Naive thymus-derived CD4-positive, alpha-beta T cell (primary cell): ENCODE measurements around the gene KAZN. TPM values are rescaled to one million over a fixed set of nuclear protein-coding genes. Genes with fewer than 3 reads are reported as not detected.

Experiments used
- ATAC-seq: fragments of 150-1000 bp; cut with Tn5 transposase; 2 replicates; pipeline ENCODE4 v1.10.0; 2021; ENCODE audit warnings: mild to moderate bottlenecking, moderate library complexity
- CTCF ChIA-PET: fragments of 350-600 bp; sonication (Branson Sonifier 250); formaldehyde crosslinking; loops from one replicate; lab custom pipeline; 2021; ENCODE audit warnings: antibody characterized with exemption; lab: Charles Lee
- POLR2A ChIA-PET: fragments of 350-600 bp; sonication (Branson Sonifier 250); formaldehyde crosslinking; loops from one replicate; lab custom pipeline; 2021; ENCODE audit warnings: antibody characterized with exemption, inconsistent platforms; lab: Charles Lee
- DNase-seq, 9 donors: peaks; one replicate each; pipeline versions ENCODE4 v3.0.0 to v3.0.0-alpha.2; 2020 to 2022; ENCODE audit warnings: mixed read lengths in 1 of 9
- H3K27ac ChIP-seq: one replicate; pipeline ENCODE4 v1.7.0; 2013; ENCODE audit warnings: mild to moderate bottlenecking, low read depth, low read length, moderate library complexity
- H3K27me3 ChIP-seq, 2 donors: one replicate each; pipeline ENCODE4 v1.7.0; 2013; ENCODE audit warnings: low read length in 2 of 2, mild to moderate bottlenecking in 2 of 2, moderate library complexity in 2 of 2; ENCODE audit not compliant: control insufficient read depth in 2 of 2, insufficient read depth in 2 of 2
- H3K36me3 ChIP-seq, 3 experiments: 1 replicate in 2 of 3; 2 replicates in 1 of 3; pipeline ENCODE4 v1.7.0; 2013; ENCODE audit warnings: low read length in 3 of 3, mild to moderate bottlenecking in 3 of 3, moderate library complexity in 1 of 3; ENCODE audit not compliant: insufficient read depth in 3 of 3, control insufficient read depth in 2 of 3
- H3K4me1 ChIP-seq, 2 donors: one replicate each; pipeline ENCODE4 v1.7.0; 2013; ENCODE audit warnings: low read length in 2 of 2, mild to moderate bottlenecking in 2 of 2, moderate library complexity in 1 of 2; ENCODE audit not compliant: control insufficient read depth in 2 of 2, insufficient read depth in 2 of 2
- H3K4me3 ChIP-seq: 2 replicates; pipeline ENCODE4 v1.7.0; 2013; ENCODE audit warnings: mild to moderate bottlenecking, low read length
- H3K9me3 ChIP-seq, 3 experiments: 1 replicate in 2 of 3; 2 replicates in 1 of 3; pipeline ENCODE4 v1.7.0; 2013; ENCODE audit warnings: low read length in 3 of 3; ENCODE audit not compliant: control insufficient read depth in 2 of 3
- H3K27ac Mint-ChIP-seq, 9 donors: one replicate each; pipeline ENCODE4 v1.8.0; 2020 to 2022; ENCODE audit warnings: mixed read lengths in 9 of 9, mild to moderate bottlenecking in 8 of 9, moderate library complexity in 5 of 9, inconsistent platforms in 2 of 9
- H3K27me3 Mint-ChIP-seq, 5 donors: one replicate each; pipeline ENCODE4 v1.8.0; 2021 to 2022; ENCODE audit warnings: mixed read lengths in 5 of 5, mild to moderate bottlenecking in 1 of 5
- H3K36me3 Mint-ChIP-seq, 5 donors: one replicate each; pipeline ENCODE4 v1.8.0; 2020 to 2022; ENCODE audit warnings: mixed read lengths in 5 of 5, mild to moderate bottlenecking in 3 of 5, inconsistent platforms in 1 of 5
- H3K4me1 Mint-ChIP-seq, 7 donors: one replicate each; pipeline ENCODE4 v1.8.0; 2020 to 2022; ENCODE audit warnings: mixed read lengths in 7 of 7, mild to moderate bottlenecking in 3 of 7, inconsistent platforms in 1 of 7
- H3K4me3 Mint-ChIP-seq, 10 donors: one replicate each; pipeline ENCODE4 v1.8.0; 2020 to 2022; ENCODE audit warnings: mild to moderate bottlenecking in 10 of 10, mixed read lengths in 10 of 10, moderate library complexity in 6 of 10, inconsistent platforms in 2 of 10
- H3K9me3 Mint-ChIP-seq, 11 donors: one replicate each; pipeline ENCODE4 v1.8.0; 2020 to 2022; ENCODE audit warnings: mixed read lengths in 11 of 11, mild to moderate bottlenecking in 4 of 11, inconsistent platforms in 1 of 11, moderate library complexity in 1 of 11
- intact Hi-C, 2 donors: fragments of 100-400 bp; cut with micrococcal nuclease; formaldehyde crosslinking; loops; one replicate each; pipeline ENCODE4 v1.15.1; 2023
- polyA plus RNA-seq, 2 donors: library from polyadenylated mRNA; unstranded; fragments of 300-500 nt; fragmentation: Illumina TruSeq; gene quantifications; one replicate each; pipeline ENCODE4 v1.2.3, GENCODE V29; 2021
- total RNA-seq, 6 experiments: library from RNA in 5 of 6; stranded (reverse) in 5 of 6; gene quantifications; 1 replicate in 5 of 6; 2 replicates in 1 of 6; pipeline ENCODE4 v1.2.3 and lab custom pipeline; 2021 to 2026

Gene KAZN
- total and polyA plus RNA-seq, 7 experiments from 2014 or later, result 0.08 to 0.87 (median 0.30) TPM

DNA sequence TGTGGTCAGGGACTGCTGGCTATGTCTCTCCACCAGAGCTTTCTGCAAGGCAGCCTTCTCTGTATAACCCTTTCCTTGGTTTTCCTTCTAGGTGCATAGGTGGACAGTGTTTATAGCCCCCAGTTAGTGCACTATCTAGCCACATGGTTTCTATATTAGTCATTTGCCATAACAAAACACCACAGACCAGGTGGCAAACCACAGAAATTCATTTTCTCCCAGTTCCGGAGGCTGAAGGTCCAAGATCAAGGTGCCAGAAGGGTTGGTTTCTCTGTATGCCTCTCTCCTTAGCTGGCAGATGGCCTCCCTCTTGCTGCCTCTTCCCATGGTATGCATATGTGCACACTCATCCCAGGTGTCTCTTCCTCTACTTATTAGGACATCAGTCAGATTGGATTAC lies 106.4 kb downstream of the KAZN start:
- Mint-ChIP-seq H3K4me1 (no peaks in the 10 kb centered on the region), H3K4me3 (no peak overlapping the region), H3K27ac (no peak overlapping the region), H3K9me3 (peaks cover 3 to 40% (median 10%) of the 10 kb centered on the region in 11 donors), H3K36me3 (peaks cover 0 to 6% (median 1%) of the 10 kb centered on the region in 5 donors), H3K27me3 (peaks cover 0 to 37% (median 11%) of the 10 kb centered on the region in 5 donors)
- DNase-seq (no peak), ATAC-seq (no peak)
- ChIA-PET CTCF (no interaction called here), POLR2A (no interaction called here)
- Histone ChIP-seq H3K27me3 (no peaks in the 10 kb centered on the region), H3K4me1 (no peaks in the 10 kb centered on the region), H3K4me3 (no peak overlapping the region), H3K9me3 (peaks cover 0 to 7% (median 0%) of the 10 kb centered on the region in 3 experiments), H3K36me3 (no peaks in the 10 kb centered on the region), H3K27ac (no peak overlapping the region)
- intact Hi-C loops, result no loop called here

DNA sequence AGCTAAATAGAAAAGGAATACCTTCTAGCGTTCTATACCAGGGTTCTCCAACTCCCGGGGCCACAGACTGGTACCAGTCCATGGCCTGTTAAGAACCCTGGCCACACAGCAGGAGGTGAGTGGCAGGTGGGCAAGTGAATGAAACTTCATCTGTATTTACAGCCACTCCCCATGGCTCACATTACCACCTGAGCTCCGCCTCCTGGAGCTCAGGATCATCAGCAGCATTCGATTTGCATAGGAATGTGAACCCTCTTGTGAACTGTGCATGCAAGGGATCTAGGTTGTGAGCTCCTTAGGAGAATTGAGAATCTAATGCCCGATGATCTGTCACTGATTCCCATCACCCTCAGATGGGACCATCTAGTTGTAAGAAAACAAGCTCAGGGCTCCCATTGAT lies 107.3 kb downstream of the KAZN start:
- ChIA-PET CTCF (no interaction called here), POLR2A (no interaction called here)
- no peak overlapping the region for H3K27ac Mint-ChIP-seq
- no peak overlapping the region for H3K4me3 Mint-ChIP-seq
- intact Hi-C loops, result no loop called here
- no peak overlapping the region for H3K27ac ChIP-seq
- H3K36me3 Mint-ChIP-seq, result peaks cover 0 to 6% (median 1%) of the 10 kb centered on the region in 5 donors
- H3K9me3 Mint-ChIP-seq, result peaks cover 5 to 46% (median 10%) of the 10 kb centered on the region in 11 donors
- H3K27me3 ChIP-seq, result no peaks in the 10 kb centered on the region
- H3K36me3 ChIP-seq, result no peaks in the 10 kb centered on the region
- no peak for ATAC-seq
- H3K4me1 Mint-ChIP-seq, result no peaks in the 10 kb centered on the region
- H3K9me3 ChIP-seq, result peaks cover 0 to 7% (median 0%) of the 10 kb centered on the region in 3 experiments
- H3K27me3 Mint-ChIP-seq, result peaks cover 0 to 43% (median 11%) of the 10 kb centered on the region in 5 donors
- H3K4me1 ChIP-seq, result no peaks in the 10 kb centered on the region
- H3K4me3 ChIP-seq, result no peak overlapping the region
- DNase-seq, result no peak

DNA sequence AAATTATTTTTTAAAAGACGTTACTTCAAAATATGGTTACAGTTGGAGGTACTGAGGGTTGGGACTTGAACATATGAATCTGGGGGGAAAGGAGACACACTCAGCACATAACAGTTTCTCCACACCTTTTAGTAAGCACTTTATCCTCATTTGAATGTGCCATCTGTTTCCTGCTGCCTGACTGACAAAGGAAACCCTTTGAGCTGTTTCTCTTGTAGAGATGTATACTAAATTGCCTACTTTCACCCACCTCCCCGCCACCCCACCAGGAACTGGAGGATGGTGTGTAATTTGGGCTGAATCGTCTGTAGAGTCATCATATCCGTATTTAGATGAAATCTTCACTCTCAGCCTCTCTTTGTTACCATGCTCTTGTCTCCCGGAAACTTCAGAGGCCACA lies 108.1 kb downstream of the KAZN start:
- ATAC-seq (no peak), DNase-seq (no peak)
- CTCF ChIA-PET, result no interaction called here
- Mint-ChIP-seq H3K9me3 (peaks cover 5 to 46% (median 10%) of the 10 kb centered on the region in 11 donors), H3K27ac (no peak overlapping the region), H3K4me3 (no peak overlapping the region), H3K4me1 (no peaks in the 10 kb centered on the region), H3K27me3 (peaks cover 0 to 45% (median 11%) of the 10 kb centered on the region in 5 donors), H3K36me3 (peaks cover 0 to 6% (median 1%) of the 10 kb centered on the region in 5 donors)
- intact Hi-C loops, result no loop called here
- no peaks in the 10 kb centered on the region for H3K36me3 ChIP-seq
- POLR2A ChIA-PET, result no interaction called here
- H3K27me3 ChIP-seq, result no peaks in the 10 kb centered on the region
- peaks cover 0 to 7% (median 0%) of the 10 kb centered on the region in 3 experiments for H3K9me3 ChIP-seq
- H3K4me3 ChIP-seq, result no peak overlapping the region
- H3K27ac ChIP-seq, result no peak overlapping the region
- no peaks in the 10 kb centered on the region for H3K4me1 ChIP-seq

DNA sequence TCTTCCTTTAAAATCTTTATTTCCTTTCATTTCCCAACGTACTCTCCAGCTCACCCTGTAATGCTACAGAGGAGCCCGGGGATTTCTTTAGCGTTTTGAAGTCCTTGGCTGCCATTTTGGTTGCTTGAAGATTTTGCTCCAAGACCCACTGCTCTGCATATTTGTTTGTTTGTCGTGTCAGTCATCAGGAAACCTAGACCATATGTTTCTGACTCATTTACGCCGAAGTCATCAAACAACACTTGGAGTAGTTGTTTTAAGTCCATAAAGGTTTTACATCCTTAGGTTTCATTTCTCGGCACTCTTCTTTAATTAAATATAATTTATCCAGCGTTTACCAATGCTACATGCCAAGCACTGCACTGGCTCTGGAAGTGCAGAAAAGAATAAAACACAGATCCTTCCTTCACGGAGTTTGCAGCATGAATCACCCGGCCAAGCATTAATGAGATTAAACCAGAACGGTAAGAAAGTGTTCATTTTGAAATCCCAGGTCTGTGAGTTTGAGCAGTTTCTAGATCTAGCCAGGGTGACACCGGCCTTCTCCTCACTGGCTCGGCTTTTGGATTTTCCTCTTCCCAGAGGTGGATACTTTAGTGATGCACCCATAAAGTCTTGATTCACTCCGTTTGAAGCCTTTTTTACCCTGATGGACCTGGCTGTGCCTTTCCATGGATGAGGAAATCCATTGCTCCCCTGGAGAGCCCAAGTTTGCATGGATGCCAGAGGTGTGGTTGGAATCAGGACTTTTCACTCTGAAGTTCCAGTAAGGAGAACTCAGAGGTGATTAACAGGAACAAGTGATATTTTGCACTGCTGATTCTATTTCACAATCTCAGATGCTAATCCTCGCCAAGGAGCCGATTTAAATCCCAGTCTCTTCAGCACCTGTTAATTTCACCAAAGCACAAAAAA lies 109.3 kb downstream of the KAZN start:
- H3K27ac Mint-ChIP-seq, result no peak overlapping the region
- CTCF ChIA-PET, result no interaction called here

DNA sequence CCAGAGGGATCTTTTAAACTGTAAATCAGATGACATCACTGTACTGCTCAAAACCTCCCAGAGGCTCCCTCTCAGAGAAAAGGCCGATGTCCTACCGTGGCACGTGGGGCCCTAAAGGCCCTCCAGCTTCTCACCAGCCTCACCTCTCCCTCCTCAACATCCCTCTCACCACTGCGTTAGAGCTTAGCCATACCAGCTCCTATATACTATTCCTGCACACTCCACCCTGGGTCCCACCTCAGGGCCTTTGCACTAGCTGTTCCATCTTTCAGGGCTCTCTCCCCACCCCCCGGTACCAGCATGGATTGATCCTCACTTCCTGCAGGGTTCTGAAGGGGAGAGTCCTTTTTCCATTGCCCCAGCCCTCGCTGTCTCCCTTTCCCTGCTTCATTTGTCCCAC lies 111.8 kb downstream of the KAZN start:
- no peaks in the 10 kb centered on the region for H3K4me1 ChIP-seq
- H3K4me3 ChIP-seq, result no peak overlapping the region
- intact Hi-C loops, result no loop called here
- Mint-ChIP-seq H3K4me3 (no peak overlapping the region), H3K4me1 (no peaks in the 10 kb centered on the region), H3K36me3 (peaks cover 0 to 3% (median 1%) of the 10 kb centered on the region in 5 donors), H3K9me3 (peaks cover 3 to 39% (median 8%) of the 10 kb centered on the region in 11 donors), H3K27ac (no peak overlapping the region), H3K27me3 (peaks cover 0 to 19% (median 3%) of the 10 kb centered on the region in 5 donors)
- POLR2A ChIA-PET, result no interaction called here
- ATAC-seq, result no peak
- DNase-seq, result no peak
- no peaks in the 10 kb centered on the region for H3K27me3 ChIP-seq
- H3K27ac ChIP-seq, result no peak overlapping the region
- CTCF ChIA-PET, result no interaction called here
- H3K9me3 ChIP-seq, result peaks cover 0 to 7% (median 0%) of the 10 kb centered on the region in 3 experiments
- H3K36me3 ChIP-seq, result no peaks in the 10 kb centered on the region

More for the DNA sequence above, 109.3 kb downstream of the KAZN start:
- peaks cover 0 to 6% (median 1%) of the 10 kb centered on the region in 5 donors for H3K36me3 Mint-ChIP-seq
- H3K27me3 ChIP-seq, result no peaks in the 10 kb centered on the region
- H3K4me3 ChIP-seq, result no peak overlapping the region
- no peak overlapping the region for H3K27ac ChIP-seq
- ATAC-seq (no peak), DNase-seq (no peak)
- H3K4me1 Mint-ChIP-seq, result no peaks in the 10 kb centered on the region
- H3K4me1 ChIP-seq, result no peaks in the 10 kb centered on the region
- H3K4me3 Mint-ChIP-seq, result no peak overlapping the region
- peaks cover 0 to 7% (median 0%) of the 10 kb centered on the region in 3 experiments for H3K9me3 ChIP-seq
- POLR2A ChIA-PET, result no interaction called here
- H3K27me3 Mint-ChIP-seq, result peaks cover 0 to 39% (median 12%) of the 10 kb centered on the region in 5 donors
- no peaks in the 10 kb centered on the region for H3K36me3 ChIP-seq
- H3K9me3 Mint-ChIP-seq, result peaks cover 5 to 42% (median 8%) of the 10 kb centered on the region in 11 donors
- intact Hi-C loops, result no loop called here

DNA sequence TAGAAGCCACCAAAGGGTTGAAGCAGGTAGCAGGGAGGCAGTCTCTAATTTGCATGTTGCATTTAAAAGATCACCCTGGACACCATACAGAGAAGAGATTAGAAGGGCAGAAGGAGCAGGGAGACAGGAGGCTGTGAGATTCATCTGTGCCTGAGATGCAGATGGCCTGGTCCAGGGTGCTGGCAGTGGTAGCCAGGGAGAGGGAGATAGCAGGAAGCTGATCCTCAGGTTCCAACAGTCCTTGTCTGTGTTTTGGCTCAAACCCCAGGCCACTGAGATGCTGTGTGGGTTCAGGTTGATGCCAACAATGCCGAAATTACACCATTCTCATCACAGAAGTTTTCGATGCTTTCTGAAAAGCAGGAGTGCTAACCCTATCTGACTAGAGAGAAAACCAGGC lies 113.7 kb downstream of the KAZN start:
- no peaks in the 10 kb centered on the region for H3K27me3 ChIP-seq
- no peak overlapping the region for H3K4me3 Mint-ChIP-seq
- CTCF ChIA-PET, result no interaction called here

More for the DNA sequence above, 113.7 kb downstream of the KAZN start:
- POLR2A ChIA-PET, result no interaction called here
- Histone ChIP-seq H3K9me3 (peaks cover 0 to 7% (median 0%) of the 10 kb centered on the region in 3 experiments), H3K36me3 (no peaks in the 10 kb centered on the region), H3K4me3 (no peak overlapping the region), H3K4me1 (no peaks in the 10 kb centered on the region), H3K27ac (no peak overlapping the region)
- Mint-ChIP-seq H3K4me1 (no peaks in the 10 kb centered on the region), H3K27ac (no peak overlapping the region), H3K27me3 (peaks cover 0 to 15% (median 0%) of the 10 kb centered on the region in 5 donors), H3K36me3 (peaks cover 0 to 3% (median 0%) of the 10 kb centered on the region in 5 donors), H3K9me3 (peaks cover 0 to 31% (median 8%) of the 10 kb centered on the region in 11 donors)
- intact Hi-C loops, result no loop called here
- no peak for DNase-seq
- no peak for ATAC-seq
